H1 (cell line): ENCODE measurements around the gene FOXO6. TPM values are rescaled to one million over a fixed set of nuclear protein-coding genes. Genes with fewer than 3 reads are reported as not detected.

ENCODE experiments used
- CTCF ChIA-PET: fragments of 300-600 bp; sonication (Branson Sonifier 250); formaldehyde crosslinking; loops from one replicate; lab custom pipeline; 2021; ENCODE audit not compliant: partially characterized antibody; lab: Charles Lee
- POLR2A ChIA-PET: fragments of 300-600 bp; sonication (Branson Sonifier 250); formaldehyde crosslinking; loops from one replicate; lab custom pipeline; 2021; ENCODE audit warnings: inconsistent platforms; ENCODE audit not compliant: partially characterized antibody; lab: Charles Lee
- DNase-seq, 2 experiments: peaks; one replicate each; pipeline versions ENCODE4 v3.0.0 to v3.0.0-alpha.2; 2010 to 2022; ENCODE audit warnings: low spot score in 2 of 2, low read depth in 1 of 2, mixed read lengths in 1 of 2
- FAIRE-seq: peaks from 2 replicates; lab custom pipeline; 2011; peaks lifted over from hg19 to GRCh38; lab: Jason Lieb, UNC
- H2AFZ ChIP-seq: 2 replicates; pipeline ENCODE4 v1.8.1; 2012; ENCODE audit warnings: low read length, inconsistent platforms
- H2AK5ac ChIP-seq: 2 replicates; pipeline ENCODE4 v1.6.1; 2013; ENCODE audit warnings: low read depth, low read length
- H2BK120ac ChIP-seq: replicated peaks from 2 replicates; pipeline ENCODE3; 2013; ENCODE audit warnings: low read depth, low read length, inconsistent platforms
- H2BK12ac ChIP-seq: 2 replicates; pipeline ENCODE4 v1.6.1; 2013; ENCODE audit warnings: low read depth, low read length
- H2BK15ac ChIP-seq: 2 replicates; pipeline ENCODE4 v1.6.1; 2013; ENCODE audit warnings: low read length
- H2BK20ac ChIP-seq: 2 replicates; pipeline ENCODE4 v1.6.1; 2013; ENCODE audit warnings: low read length
- H2BK5ac ChIP-seq: 2 replicates; pipeline ENCODE4 v1.6.1; 2013; ENCODE audit warnings: low read depth, low read length
- H3K14ac ChIP-seq: 2 replicates; pipeline ENCODE4 v1.6.1; 2013; ENCODE audit warnings: inconsistent platforms; ENCODE audit not compliant: insufficient read length
- H3K18ac ChIP-seq: 2 replicates; pipeline ENCODE4 v1.6.1; 2013; ENCODE audit warnings: low read length; ENCODE audit errors: extremely low read depth
- H3K23ac ChIP-seq: 2 replicates; pipeline ENCODE4 v1.6.1; 2013; ENCODE audit warnings: inconsistent platforms; ENCODE audit not compliant: insufficient read length
- H3K23me2 ChIP-seq: 2 replicates; pipeline ENCODE4 v1.6.1; 2013; ENCODE audit warnings: low read depth, low read length
- H3K27ac ChIP-seq: 2 replicates; pipeline ENCODE4 v1.6.1; 2011; ENCODE audit warnings: low read depth, low read length, inconsistent platforms
- H3K27me3 ChIP-seq, 4 experiments: replicated peaks in 1 of 4; 1 replicate in 1 of 4; 2 replicates in 3 of 4; pipeline versions ENCODE4 v1.6.1 to v1.8.1; 2011 to 2013; ENCODE audit warnings: low read length in 3 of 4, mild to moderate bottlenecking in 3 of 4, inconsistent platforms in 2 of 4, mixed read lengths in 2 of 4, moderate library complexity in 1 of 4; ENCODE audit not compliant: control insufficient read depth in 3 of 4, insufficient read depth in 3 of 4; ENCODE audit errors: extremely low read depth in 1 of 4
- H3K36me3 ChIP-seq, 4 experiments: 2 replicates each; pipeline versions ENCODE4 v1.6.1 to v1.8.1; 2011 to 2013; ENCODE audit warnings: mild to moderate bottlenecking in 4 of 4, low read length in 3 of 4, moderate library complexity in 2 of 4, control low read depth in 1 of 4, inconsistent platforms in 1 of 4; ENCODE audit not compliant: insufficient read depth in 4 of 4, control insufficient read depth in 2 of 4
- H3K4ac ChIP-seq: replicated peaks from 2 replicates; pipeline ENCODE3; 2013; ENCODE audit warnings: low read length, low read depth, mixed read lengths, inconsistent platforms; ENCODE audit not compliant: insufficient read length
- H3K4me1 ChIP-seq, 4 experiments: replicated peaks in 1 of 4; 1 replicate in 1 of 4; 2 replicates in 3 of 4; pipeline versions ENCODE4 v1.6.1 to v1.8.1; 2011 to 2013; ENCODE audit warnings: low read length in 3 of 4, inconsistent platforms in 2 of 4, mixed read lengths in 1 of 4; ENCODE audit not compliant: insufficient read depth in 4 of 4, control insufficient read depth in 3 of 4
- H3K4me2 ChIP-seq, 2 experiments: 2 replicates each; pipeline versions ENCODE4 v1.6.1 to v1.8.1; 2011 to 2013; ENCODE audit warnings: low read depth in 2 of 2, low read length in 2 of 2, control low read depth in 1 of 2, inconsistent platforms in 1 of 2, mild to moderate bottlenecking in 1 of 2; ENCODE audit not compliant: insufficient read depth in 1 of 2
- H3K4me3 ChIP-seq, 4 experiments: fragments of 200-600, 300-600 bp in 1 of 4; sonication (generic), shearing (Covaris generic), sonication (Bioruptor Twin) in 1 of 4; 2 replicates each; pipeline versions ENCODE4 v1.5.1 to v1.8.1; 2011 to 2016; ENCODE audit warnings: low read length in 4 of 4, low read depth in 3 of 4, control low read depth in 2 of 4, inconsistent platforms in 2 of 4, mild to moderate bottlenecking in 2 of 4, mixed read lengths in 1 of 4, moderate library complexity in 1 of 4; ENCODE audit not compliant: insufficient read depth in 2 of 4; ENCODE audit errors: extremely low read depth in 1 of 4
- H3K56ac ChIP-seq: replicated peaks from 2 replicates; pipeline ENCODE3; 2013; ENCODE audit warnings: low read depth, mild to moderate bottlenecking, mixed read lengths, low read length, inconsistent platforms; ENCODE audit not compliant: insufficient read length
- H3K79me1 ChIP-seq: 2 replicates; pipeline ENCODE4 v1.6.1; 2013; ENCODE audit warnings: low read depth, low read length, control low read depth
- H3K79me2 ChIP-seq, 2 experiments: 2 replicates each; pipeline versions ENCODE4 v1.6.1 to v1.8.1; 2012 to 2013; ENCODE audit warnings: low read length in 2 of 2, mild to moderate bottlenecking in 2 of 2, inconsistent platforms in 1 of 2; ENCODE audit not compliant: insufficient read depth in 2 of 2, control insufficient read depth in 1 of 2
- H3K9ac ChIP-seq, 4 experiments: replicated peaks in 1 of 4; 1 replicate in 1 of 4; 2 replicates in 3 of 4; pipeline versions ENCODE4 v1.6.1 to v1.8.1; 2011 to 2013; ENCODE audit warnings: low read depth in 3 of 4, low read length in 3 of 4, control low read depth in 2 of 4, mild to moderate bottlenecking in 2 of 4, moderate library complexity in 2 of 4, inconsistent platforms in 1 of 4; ENCODE audit errors: extremely low read depth in 1 of 4
- H3K9me3 ChIP-seq, 2 experiments: 2 replicates each; pipeline versions ENCODE4 v1.6.1 to v1.8.1; 2012 to 2013; ENCODE audit warnings: mild to moderate bottlenecking in 2 of 2, moderate library complexity in 2 of 2, control low read depth in 1 of 2, inconsistent platforms in 1 of 2, low read depth in 1 of 2, low read length in 1 of 2, mixed read lengths in 1 of 2; ENCODE audit not compliant: insufficient read depth in 2 of 2
- H4K20me1 ChIP-seq, 2 experiments: replicated peaks in 1 of 2; 2 replicates each; pipeline versions ENCODE3 to v1.8.1; 2011 to 2013; ENCODE audit warnings: inconsistent platforms in 2 of 2, low read length in 2 of 2, mild to moderate bottlenecking in 1 of 2; ENCODE audit not compliant: insufficient read depth in 2 of 2, control insufficient read depth in 1 of 2
- H4K5ac ChIP-seq: 2 replicates; pipeline ENCODE4 v1.6.1; 2013; ENCODE audit warnings: low read length, low read depth, mixed read lengths, inconsistent platforms; ENCODE audit not compliant: insufficient read length
- H4K8ac ChIP-seq: 2 replicates; pipeline ENCODE4 v1.8.0; 2013; ENCODE audit warnings: mild to moderate bottlenecking, moderate library complexity, low read length, inconsistent platforms; ENCODE audit not compliant: insufficient read depth; ENCODE audit errors: extremely low read depth
- H4K91ac ChIP-seq: replicated peaks from 2 replicates; pipeline ENCODE3; 2013; ENCODE audit warnings: low read length, mixed read lengths, inconsistent platforms; ENCODE audit not compliant: insufficient read length
- ASH2L ChIP-seq: fragments of 200-600, 300-600 bp; sonication (generic); IDR thresholded peaks from one replicate; pipeline ENCODE4 v1.7.1; 2017; ENCODE audit warnings: low read length
- BCL11A ChIP-seq, 2 experiments: IDR thresholded peaks; one replicate each; pipeline ENCODE4 v1.6.1; 2011; ENCODE audit warnings: low read depth in 2 of 2, low read length in 2 of 2, mild to moderate bottlenecking in 2 of 2
- CHD1 ChIP-seq: IDR thresholded peaks from 2 replicates; pipeline ENCODE4 v1.6.1; 2012; ENCODE audit warnings: low read depth, low read length, improper control_type of control experiment
- CHD2 ChIP-seq: IDR thresholded peaks from 2 replicates; pipeline ENCODE4 v1.6.1; 2012; ENCODE audit warnings: low read length, improper control_type of control experiment
- CREB1 ChIP-seq: IDR thresholded peaks from 2 replicates; pipeline ENCODE4 v1.6.1; 2012; ENCODE audit warnings: inconsistent platforms
- GABPA ChIP-seq: IDR thresholded peaks from 2 replicates; pipeline ENCODE4 v1.6.1; 2011; ENCODE audit warnings: mild to moderate bottlenecking, low read length, moderate library complexity, borderline replicate concordance; ENCODE audit not compliant: insufficient read depth
- GTF2F1 ChIP-seq: IDR thresholded peaks from 2 replicates; pipeline ENCODE4 v1.6.1; 2012; ENCODE audit warnings: low read depth, low read length, improper control_type of control experiment, borderline replicate concordance
- JUN ChIP-seq: IDR thresholded peaks from 2 replicates; pipeline ENCODE4 v1.6.1; 2011; ENCODE audit warnings: low read depth, mild to moderate bottlenecking, improper control_type of control experiment, low read length
- KDM1A ChIP-seq: fragments of 200-600, 300-600 bp; sonication (generic); IDR thresholded peaks from 2 replicates; pipeline ENCODE4 v1.7.1; 2016; ENCODE audit warnings: mild to moderate bottlenecking, low read length, borderline replicate concordance
- KDM4A ChIP-seq: IDR thresholded peaks from one replicate; pipeline ENCODE4 v1.7.1; 2012; ENCODE audit warnings: low read depth, mild to moderate bottlenecking, moderate library complexity, low read length, inconsistent platforms; ENCODE audit not compliant: severe bottlenecking
- POU5F1 ChIP-seq: IDR thresholded peaks from 2 replicates; pipeline ENCODE4 v1.6.1; 2011; ENCODE audit warnings: low read depth, mild to moderate bottlenecking, low read length, moderate library complexity
- SIN3A ChIP-seq, 2 experiments: IDR thresholded peaks in 1 of 2; conservative IDR thresholded peaks in 1 of 2; 2 replicates each; pipeline ENCODE4 v1.6.1; 2011 to 2012; ENCODE audit warnings: low read length in 2 of 2, improper control_type of control experiment in 1 of 2, low read depth in 1 of 2, mild to moderate bottlenecking in 1 of 2
- SP1 ChIP-seq: IDR thresholded peaks from 2 replicates; pipeline ENCODE4 v1.6.1; 2011; ENCODE audit warnings: low read depth, low read length
- TBP ChIP-seq: IDR thresholded peaks from 2 replicates; pipeline ENCODE4 v1.6.1; 2011; ENCODE audit warnings: low read depth, low read length, improper control_type of control experiment
- TEAD4 ChIP-seq: IDR thresholded peaks from 2 replicates; pipeline ENCODE4 v1.6.1; 2012; ENCODE audit warnings: low read depth, low read length, inconsistent platforms, mixed read lengths
- WGBS, 2 experiments: shearing (Covaris generic) in 1 of 2; methylation state at CpG; one replicate each; pipeline versions ENCODE4 v1.1.6 to v1.1.7; 2013 to 2015; ENCODE audit warnings: low lambda C conversion rate in 2 of 2, mixed read lengths in 2 of 2, inconsistent platforms in 1 of 2, low coverage in 1 of 2, missing lambda C conversion rate in 1 of 2; ENCODE audit not compliant: insufficient replicate concordance in 2 of 2, insufficient coverage in 1 of 2, insufficient read length in 1 of 2; ENCODE audit errors: extremely low coverage in 1 of 2, missing lambda C conversion rate in 1 of 2; 5-methylcytosine and 5-hydroxymethylcytosine counted together
- polyA plus RNA-seq, 7 experiments: library from polyadenylated mRNA; depleted of rRNA in 3 of 7; stranded (reverse) in 5 of 7; unstranded in 2 of 7; fragments of >200 nt in 5 of 7; fragments of 200-250 nt in 2 of 7; gene quantifications; 1 replicate in 5 of 7; 2 replicates in 1 of 7; 4 replicates in 1 of 7; pipeline versions ENCODE4 v1.2.1 to v1.2.3, GENCODE V29; 2011 to 2013; ENCODE audit warnings: missing spikeins in 2 of 7, mixed read lengths in 2 of 7
- total RNA-seq: library from RNA; stranded (reverse); fragmentation: NEBNext Ultra II Directional; extraction: Animal tissue kit (Norgen Biotek cat#: 25700); gene quantifications from 2 replicates; pipeline ENCODE4 v1.2.1, GENCODE V29; 2021

Gene FOXO6
- total and polyA plus RNA-seq, 2 of the 8 experiments (the other 6 are each of a cell fraction or from before 2014, with no cell fraction given), result 0.59 to 3.0 TPM

DNA sequence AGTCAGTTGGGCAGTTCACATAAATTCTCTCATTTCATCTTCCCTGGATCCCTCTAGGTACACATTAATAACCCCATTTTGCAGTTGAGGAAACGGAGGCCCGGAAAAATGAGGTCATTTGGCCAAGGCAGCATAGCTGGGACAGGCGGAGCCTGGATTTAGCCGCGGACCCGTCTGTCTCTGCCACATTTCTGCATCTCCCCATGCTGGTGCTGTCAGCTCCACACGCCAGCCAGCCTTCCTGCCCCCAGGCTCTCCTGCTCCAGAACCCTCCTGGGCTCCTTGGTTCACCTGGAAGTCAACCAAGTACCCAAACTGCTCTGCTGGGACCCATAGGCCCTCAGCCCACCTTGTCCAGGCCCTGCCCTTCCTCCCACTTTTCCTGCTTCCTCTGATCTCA, 7.6 kb downstream of the FOXO6 start:
- no peak for FAIRE-seq
- no peak for TF ChIP-seq TEAD4
- no peak for TF ChIP-seq SIN3A (conservative IDR thresholded peaks at IDR 0.05 in 1 of 2, IDR thresholded peaks at IDR 0.05 in 1 of 2; ENCODE audit: low read depth in 1 of 2, low read length in 2 of 2)
- TF ChIP-seq ASH2L, result no peak
- no peak for TF ChIP-seq CHD2
- TF ChIP-seq CREB1, result no peak
- TF ChIP-seq KDM1A, result no peak
- TF ChIP-seq JUN, result no peak
- TF ChIP-seq CHD1, result no peak
- no peak for TF ChIP-seq GTF2F1
- no peak for TF ChIP-seq KDM4A
- TF ChIP-seq GABPA, result no peak
- TF ChIP-seq POU5F1, result no peak
- TF ChIP-seq SP1, result no peak
- TF ChIP-seq TBP, result no peak
- TF ChIP-seq BCL11A (IDR thresholded peaks at IDR 0.05; ENCODE audit: low read depth in 2 of 2, low read length in 2 of 2), result no peak

More for the DNA sequence above, 7.6 kb downstream of the FOXO6 start:
- Histone ChIP-seq H2BK12ac (peak overlapping the region; percentile 41; the same call in 1 of the 2 replicates), H3K36me3 (no peaks in the 10 kb centered on the region), H2BK120ac (no peak overlapping the region), H3K79me2 (no peaks in the 10 kb centered on the region), H3K4ac (peak overlapping the region; percentile 17), H2BK20ac (peak overlapping the region; percentile 66; the same call in 1 of the 2 replicates), H4K8ac (no peak overlapping the region), H3K23me2 (peaks cover 12% of the 10 kb centered on the region; the same call in 1 of the 2 replicates), H3K4me1 (peaks cover 16 to 59% (median 47%) of the 10 kb centered on the region in 4 experiments), H3K18ac (no peak overlapping the region; the same call in 1 of the 2 replicates), H3K23ac (no peak overlapping the region), H2BK15ac (peak overlapping the region; percentile 83), H3K4me3 (no peak overlapping the region), H4K91ac (peak overlapping the region; percentile 62), H3K4me2 (no peak overlapping the region), H3K27me3 (peaks cover 2 to 29% (median 15%) of the 10 kb centered on the region in 4 experiments), H3K79me1 (no peaks in the 10 kb centered on the region), H3K27ac (no peak overlapping the region), H2AK5ac (no peak overlapping the region), H4K5ac (no peak overlapping the region), H3K56ac (no peak overlapping the region), H2AFZ (no peak overlapping the region), H2BK5ac (no peak overlapping the region), H3K9me3 (no peaks in the 10 kb centered on the region), H4K20me1 (no peaks in the 10 kb centered on the region), H3K14ac (no peak overlapping the region), H3K9ac (no peak overlapping the region)
- WGBS, 2 experiments, result 89% methylated on average over 7 of the region's 7 CpGs; no CpG with 5 or more reads in 1 of the 2 experiments
- no peak for DNase-seq
- ChIA-PET POLR2A (interaction anchor here (0.6 to 1.5 kb wide), 2 partner anchors 22 to 24 kb away, joined by 3 read pairs; no protein-coding TSS in a partner anchor), CTCF (interaction anchor here (1.1 to 7.3 kb wide), 6 partner anchors 10 to 64 kb away, joined by 4 to 39 read pairs (median 6); no protein-coding TSS in a partner anchor)
